Measurements from ENCODE around the gene SLC4A3.

- no peak for TF ChIP-seq CTCF (IDR thresholded peaks at IDR 0.05)
- no peak for TF ChIP-seq POLR2A (IDR thresholded peaks at IDR 0.05)
Observed at GRCh38 chr2:219633276-219634065, 6.0 kb downstream of the SLC4A3 start.

All from lower leg skin (tissue), 3 donors.